ENCODE results near the gene RAD9A.

DNA sequence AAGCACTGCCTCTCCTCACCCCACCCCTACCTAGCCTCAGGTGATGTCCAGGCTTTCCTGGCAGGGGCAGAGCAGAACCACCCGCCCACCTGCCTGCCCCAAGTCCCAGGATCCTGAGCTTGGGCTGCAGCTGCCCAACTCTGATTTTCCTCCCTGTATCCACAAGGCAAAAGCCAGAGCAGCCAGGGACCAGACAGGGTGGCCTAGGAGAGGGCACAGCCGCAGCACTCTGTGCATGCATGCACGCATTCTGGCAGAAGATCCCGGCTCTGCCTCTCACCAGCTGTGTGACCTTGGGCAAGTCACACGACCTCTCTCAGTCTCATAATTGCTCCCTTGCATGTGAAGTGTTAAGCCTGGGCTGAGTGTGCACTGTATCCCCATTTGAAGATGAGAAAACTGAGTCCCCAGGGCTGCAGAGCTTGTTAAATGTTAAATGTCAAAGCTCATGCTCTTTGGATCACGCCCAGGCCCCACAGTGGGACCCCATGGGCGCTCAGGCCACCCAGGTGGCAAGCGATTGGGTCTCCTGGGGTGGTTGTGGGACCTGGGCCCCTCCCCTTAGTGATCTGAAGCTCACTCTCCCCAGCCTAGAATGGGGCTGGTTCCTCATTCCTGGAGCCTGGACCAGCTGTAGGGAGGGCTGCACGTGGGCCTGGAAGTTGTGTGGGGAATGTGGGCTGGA lies 20.9 kb downstream of the RAD9A start:
- TF ChIP-seq POLR2AphosphoS5 (IDR thresholded peaks at IDR 0.05) (no peak), POLR2A (IDR thresholded peaks at IDR 0.05) (no peak)
- TF ChIP-seq, protein P1, sequence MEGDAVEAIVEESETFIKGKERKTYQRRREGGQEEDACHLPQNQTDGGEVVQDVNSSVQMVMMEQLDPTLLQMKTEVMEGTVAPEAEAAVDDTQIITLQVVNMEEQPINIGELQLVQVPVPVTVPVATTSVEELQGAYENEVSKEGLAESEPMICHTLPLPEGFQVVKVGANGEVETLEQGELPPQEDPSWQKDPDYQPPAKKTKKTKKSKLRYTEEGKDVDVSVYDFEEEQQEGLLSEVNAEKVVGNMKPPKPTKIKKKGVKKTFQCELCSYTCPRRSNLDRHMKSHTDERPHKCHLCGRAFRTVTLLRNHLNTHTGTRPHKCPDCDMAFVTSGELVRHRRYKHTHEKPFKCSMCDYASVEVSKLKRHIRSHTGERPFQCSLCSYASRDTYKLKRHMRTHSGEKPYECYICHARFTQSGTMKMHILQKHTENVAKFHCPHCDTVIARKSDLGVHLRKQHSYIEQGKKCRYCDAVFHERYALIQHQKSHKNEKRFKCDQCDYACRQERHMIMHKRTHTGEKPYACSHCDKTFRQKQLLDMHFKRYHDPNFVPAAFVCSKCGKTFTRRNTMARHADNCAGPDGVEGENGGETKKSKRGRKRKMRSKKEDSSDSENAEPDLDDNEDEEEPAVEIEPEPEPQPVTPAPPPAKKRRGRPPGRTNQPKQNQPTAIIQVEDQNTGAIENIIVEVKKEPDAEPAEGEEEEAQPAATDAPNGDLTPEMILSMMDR (IDR thresholded peaks at IDR 0.05), result no peak

All from prostate gland (tissue), 2 donors.